Fibroblast of lung (primary cell): ENCODE data around the gene RPLP2.

ENCODE experiments used
- CTCF ChIP-seq, 2 donors: IDR thresholded peaks in 1 of 2; conservative IDR thresholded peaks in 1 of 2; 1 replicate in 1 of 2; 2 replicates in 1 of 2; pipeline ENCODE4 v1.5.1; 2011 to 2012; ENCODE audit warnings: low read length in 2 of 2, control low read depth in 1 of 2, inconsistent platforms in 1 of 2, low read depth in 1 of 2, mild to moderate bottlenecking in 1 of 2
- EZH2 ChIP-seq: IDR thresholded peaks from 2 replicates; pipeline ENCODE4 v1.5.1; 2012; ENCODE audit warnings: low read length, control low read depth, mild to moderate bottlenecking; ENCODE audit errors: missing control alignments

GRCh38 chr11:776561-777287 lies 33.0 kb upstream of the RPLP2 start:
- TF ChIP-seq CTCF (conservative IDR thresholded peaks at IDR 0.05 in 1 of 2, IDR thresholded peaks at IDR 0.05 in 1 of 2; ENCODE audit: low read depth in 1 of 2, low read length in 2 of 2): no peak
- TF ChIP-seq EZH2: no peak
